Hepatocyte (in vitro differentiated cells): ENCODE measurements around the gene GRIK4. TPM values are rescaled to one million over a fixed set of nuclear protein-coding genes. Genes with fewer than 3 reads are reported as not detected.

Experiments
- DNase-seq: peaks from one replicate; pipeline ENCODE4 v3.0.0-alpha.2; 2016; ENCODE audit warnings: low spot score
- H2AFZ ChIP-seq: fragments of 200-600 bp; sonication (generic); 2 replicates; pipeline ENCODE4 v1.6.0; 2016; ENCODE audit warnings: antibody characterized with exemption, mild to moderate bottlenecking
- H3K27ac ChIP-seq: fragments of 200-600 bp; sonication (generic); 2 replicates; pipeline ENCODE4 v1.5.1; 2016; ENCODE audit warnings: mild to moderate bottlenecking
- H3K27me3 ChIP-seq: fragments of 200-600 bp; sonication (generic); 2 replicates; pipeline ENCODE4 v1.6.1; 2016
- H3K36me3 ChIP-seq: fragments of 200-600 bp; sonication (generic); replicated peaks from 2 replicates; pipeline ENCODE4 v1.5.1; 2016; ENCODE audit warnings: low read depth; ENCODE audit not compliant: insufficient read depth
- H3K4me1 ChIP-seq: fragments of 200-600 bp; sonication (generic); 2 replicates; pipeline ENCODE4 v1.5.1; 2016; ENCODE audit warnings: mild to moderate bottlenecking, moderate library complexity; ENCODE audit not compliant: insufficient read depth
- H3K4me2 ChIP-seq: fragments of 200-600 bp; sonication (generic); 2 replicates; pipeline ENCODE4 v1.6.0; 2016
- H3K4me3 ChIP-seq: fragments of 200-600 bp; sonication (generic); 2 replicates; pipeline ENCODE4 v1.5.1; 2016; ENCODE audit warnings: mild to moderate bottlenecking
- H3K79me2 ChIP-seq: fragments of 200-600 bp; sonication (generic); 2 replicates; pipeline ENCODE4 v1.6.0; 2017; ENCODE audit warnings: mild to moderate bottlenecking
- H3K9me2 ChIP-seq: fragments of 200-600 bp; sonication (generic); replicated peaks from 2 replicates; pipeline ENCODE4 v1.6.0; 2017; ENCODE audit warnings: mild to moderate bottlenecking; ENCODE audit not compliant: insufficient read depth
- H3K9me3 ChIP-seq: fragments of 200-600 bp; sonication (generic); 2 replicates; pipeline ENCODE4 v1.5.1; 2016; ENCODE audit warnings: low read depth, mild to moderate bottlenecking
- H4K20me1 ChIP-seq: fragments of 200-600 bp; sonication (generic); 2 replicates; pipeline ENCODE4 v1.6.0; 2016; ENCODE audit warnings: mild to moderate bottlenecking; ENCODE audit not compliant: insufficient read depth, poor library complexity, severe bottlenecking
- EZH2 ChIP-seq: fragments of 200-600 bp; sonication (generic); IDR thresholded peaks from 2 replicates; pipeline ENCODE4 v1.6.1; 2016; ENCODE audit warnings: antibody characterized with exemption, mild to moderate bottlenecking, borderline replicate concordance
- EZH2phosphoT487 ChIP-seq: fragments of 200-600 bp; sonication (generic); IDR thresholded peaks from one replicate; pipeline ENCODE4 v1.6.1; 2018; ENCODE audit warnings: antibody characterized with exemption, mild to moderate bottlenecking, low read depth, moderate library complexity; ENCODE audit not compliant: unreplicated experiment, severe bottlenecking
- WGBS: methylation state at CpG from one replicate; pipeline ENCODE4 v1.1.6; 2016; ENCODE audit warnings: low lambda C conversion rate; ENCODE audit errors: missing lambda C conversion rate; 5-methylcytosine and 5-hydroxymethylcytosine counted together
- polyA plus RNA-seq: library from polyadenylated mRNA; unstranded; fragments of >200 nt; fragmentation: Nextera tagmentation; extraction: Ambion mirVana; gene quantifications from 2 replicates; pipeline ENCODE4 v1.2.1, GENCODE V29; 2016
- total RNA-seq: library from RNA; depleted of rRNA; stranded (reverse); fragments of >200 nt; gene quantifications from 2 replicates; pipeline ENCODE4 v1.2.3, GENCODE V29; 2014
- TF ChIP-seq, protein P1 (sequence below): fragments of 200-600 bp; sonication (generic); IDR thresholded peaks from 2 replicates; pipeline ENCODE4 v1.5.1; 2016; ENCODE audit warnings: antibody characterized with exemption, mild to moderate bottlenecking; ENCODE audit not compliant: poor library complexity

The GRIK4 gene
- total and polyA plus RNA-seq, 2 experiments from 2014 or later, result 1.5 to 2.3 TPM

DNA sequence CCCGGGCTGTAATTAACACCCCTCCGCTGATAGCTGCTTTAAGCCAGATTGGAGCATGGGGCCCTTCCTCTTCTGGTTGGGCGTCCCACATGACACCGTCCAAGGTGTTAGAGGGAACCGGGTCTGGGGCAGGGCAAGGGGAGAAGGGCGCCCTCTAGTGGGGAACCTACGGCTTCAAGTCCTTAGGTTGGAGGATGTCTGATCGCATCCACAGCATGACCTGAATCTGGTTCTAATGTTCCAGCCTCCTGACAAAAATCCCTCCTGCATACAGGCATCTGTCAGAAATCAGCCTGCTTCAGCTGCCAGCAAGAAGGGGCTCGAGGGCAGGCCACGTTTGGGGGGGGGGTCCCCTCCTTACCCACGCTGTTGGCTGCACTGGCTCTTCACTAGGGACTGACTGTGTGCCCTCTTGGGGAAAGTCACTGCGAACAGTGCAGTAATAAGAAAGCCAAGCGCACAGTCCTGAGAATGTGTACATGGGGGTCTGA lies 418.2 kb downstream of the GRIK4 start:
- Histone ChIP-seq H3K36me3 (no peaks in the 10 kb centered on the region), H3K4me3 (no peak overlapping the region), H4K20me1 (no peaks in the 10 kb centered on the region), H3K27me3 (no peaks in the 10 kb centered on the region), H3K79me2 (no peaks in the 10 kb centered on the region), H3K4me2 (no peak overlapping the region), H3K27ac (no peak overlapping the region), H3K4me1 (no peaks in the 10 kb centered on the region), H2AFZ (no peak overlapping the region), H3K9me3 (no peaks in the 10 kb centered on the region), H3K9me2 (no peaks in the 10 kb centered on the region)
- 34% methylated on average over 13 of the region's 13 CpGs for WGBS
- no peak for TF ChIP-seq EZH2
- TF ChIP-seq, protein P1, sequence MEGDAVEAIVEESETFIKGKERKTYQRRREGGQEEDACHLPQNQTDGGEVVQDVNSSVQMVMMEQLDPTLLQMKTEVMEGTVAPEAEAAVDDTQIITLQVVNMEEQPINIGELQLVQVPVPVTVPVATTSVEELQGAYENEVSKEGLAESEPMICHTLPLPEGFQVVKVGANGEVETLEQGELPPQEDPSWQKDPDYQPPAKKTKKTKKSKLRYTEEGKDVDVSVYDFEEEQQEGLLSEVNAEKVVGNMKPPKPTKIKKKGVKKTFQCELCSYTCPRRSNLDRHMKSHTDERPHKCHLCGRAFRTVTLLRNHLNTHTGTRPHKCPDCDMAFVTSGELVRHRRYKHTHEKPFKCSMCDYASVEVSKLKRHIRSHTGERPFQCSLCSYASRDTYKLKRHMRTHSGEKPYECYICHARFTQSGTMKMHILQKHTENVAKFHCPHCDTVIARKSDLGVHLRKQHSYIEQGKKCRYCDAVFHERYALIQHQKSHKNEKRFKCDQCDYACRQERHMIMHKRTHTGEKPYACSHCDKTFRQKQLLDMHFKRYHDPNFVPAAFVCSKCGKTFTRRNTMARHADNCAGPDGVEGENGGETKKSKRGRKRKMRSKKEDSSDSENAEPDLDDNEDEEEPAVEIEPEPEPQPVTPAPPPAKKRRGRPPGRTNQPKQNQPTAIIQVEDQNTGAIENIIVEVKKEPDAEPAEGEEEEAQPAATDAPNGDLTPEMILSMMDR, result peak; percentile 56
- peak; percentile 80 for DNase-seq

DNA sequence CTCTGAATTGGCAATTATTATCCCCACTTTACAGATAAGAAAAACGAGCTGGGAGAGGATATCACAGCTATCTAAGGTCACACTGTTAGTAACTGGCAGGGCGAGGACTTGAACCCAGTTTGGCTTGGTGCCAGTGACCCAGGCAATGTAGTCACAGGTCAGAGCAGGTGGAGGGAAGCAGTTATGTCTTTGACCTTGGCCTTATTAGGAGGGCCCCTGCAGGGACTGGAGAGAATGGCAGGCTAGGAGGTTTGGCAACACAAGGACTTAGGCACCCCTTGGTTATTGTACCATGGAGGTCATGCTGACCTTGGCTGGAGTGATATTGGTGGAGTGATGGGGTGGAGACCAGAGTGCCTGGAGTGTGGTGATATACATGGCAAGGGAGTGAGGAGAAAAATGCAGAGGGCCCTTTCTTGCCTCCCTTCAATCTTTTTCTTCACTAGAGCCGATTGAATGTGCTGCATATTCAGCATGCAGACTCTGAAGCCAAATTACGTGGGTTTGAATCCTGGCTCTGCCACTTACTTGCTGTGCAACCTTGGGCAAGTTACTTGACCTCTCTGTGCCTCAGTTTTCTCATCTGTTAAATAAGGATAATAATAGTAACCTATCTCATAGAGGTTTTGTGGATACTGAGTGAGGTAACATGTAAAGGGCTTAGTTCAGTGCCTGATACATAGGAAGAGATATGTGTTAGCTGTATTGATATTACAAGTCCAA lies 419.7 kb downstream of the GRIK4 start:
- 77% methylated on average over 4 of the region's 4 CpGs for WGBS
- no peak overlapping the region for H3K4me3 ChIP-seq
- no peak for TF ChIP-seq EZH2phosphoT487
- TF ChIP-seq, protein P1, result no peak
- no peak for TF ChIP-seq EZH2
- no peak overlapping the region for H3K4me2 ChIP-seq
- no peaks in the 10 kb centered on the region for H4K20me1 ChIP-seq
- no peaks in the 10 kb centered on the region for H3K79me2 ChIP-seq
- no peak for DNase-seq
- no peaks in the 10 kb centered on the region for H3K9me2 ChIP-seq
- no peaks in the 10 kb centered on the region for H3K4me1 ChIP-seq
- H3K27ac ChIP-seq, result no peak overlapping the region
- no peak overlapping the region for H2AFZ ChIP-seq
- no peaks in the 10 kb centered on the region for H3K9me3 ChIP-seq
- no peaks in the 10 kb centered on the region for H3K36me3 ChIP-seq
- no peaks in the 10 kb centered on the region for H3K27me3 ChIP-seq

DNA sequence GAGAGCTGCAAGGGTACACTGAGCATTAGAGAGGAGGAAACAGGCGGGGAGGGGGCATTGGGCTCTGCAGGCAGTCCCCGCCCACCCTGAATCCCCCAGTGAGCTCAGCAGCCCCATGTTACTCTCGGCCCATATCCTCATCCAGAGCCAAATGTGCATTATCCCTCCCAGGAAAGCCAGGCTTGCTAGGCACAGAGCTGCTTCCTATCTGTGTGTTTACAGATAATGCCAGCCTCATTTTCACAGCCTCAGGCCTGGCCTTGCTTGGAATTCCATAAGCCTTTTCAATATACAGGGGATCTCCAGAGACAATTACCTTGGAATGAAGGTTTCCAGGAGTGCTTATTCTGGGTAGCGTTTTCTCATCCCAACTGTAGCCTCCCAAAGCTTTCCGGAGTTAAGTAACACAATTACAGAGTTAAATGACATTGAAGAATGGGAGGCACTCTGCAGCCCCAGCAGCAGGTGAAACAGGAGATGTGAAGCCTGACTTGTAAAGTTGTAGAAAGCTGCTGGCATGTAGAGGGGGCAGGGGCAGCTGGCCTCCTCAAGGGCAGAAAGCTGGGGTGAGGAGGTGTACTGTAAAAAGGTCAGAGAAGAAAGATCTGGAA lies 420.9 kb downstream of the GRIK4 start:
- TF ChIP-seq EZH2 (no peak), EZH2phosphoT487 (no peak)
- TF ChIP-seq, protein P1, result no peak
- Histone ChIP-seq H2AFZ (no peak overlapping the region), H3K9me3 (no peaks in the 10 kb centered on the region), H3K27ac (no peak overlapping the region), H3K4me2 (no peak overlapping the region), H3K36me3 (no peaks in the 10 kb centered on the region), H4K20me1 (no peaks in the 10 kb centered on the region), H3K27me3 (no peaks in the 10 kb centered on the region), H3K4me1 (no peaks in the 10 kb centered on the region), H3K9me2 (no peaks in the 10 kb centered on the region), H3K4me3 (no peak overlapping the region), H3K79me2 (no peaks in the 10 kb centered on the region)
- no peak for DNase-seq
- 35% methylated on average over 5 of the region's 5 CpGs for WGBS
